HCT116 (cell line): ENCODE results near the gene TSEN34. TPM values are rescaled to one million over a fixed set of nuclear protein-coding genes. Genes with fewer than 3 reads are reported as not detected.

ENCODE experiments used
- ATAC-seq: fragments of 200-7000 bp; cut with Tn5 transposase; 2 replicates; pipeline ENCODE4 v1.9.1; 2020; ENCODE audit warnings: mild to moderate bottlenecking, moderate library complexity
- BruUV-seq: library from RNA; stranded (reverse); fragments of 400-500 nt; replicated peaks from 2 replicates; lab custom pipeline; 2021; lab: Mats Ljungman, UMichigan
- CTCF ChIA-PET: fragments of 300-600 bp; sonication (Branson Sonifier 250); formaldehyde crosslinking; loops from one replicate; lab custom pipeline; 2021; ENCODE audit warnings: antibody characterized with exemption; lab: Charles Lee
- POLR2A ChIA-PET: fragments of 300-600, 350-600 bp; sonication (Branson Sonifier 250); formaldehyde crosslinking; loops from one replicate; lab custom pipeline; 2021; ENCODE audit warnings: antibody characterized with exemption; lab: Charles Lee
- RAD21 ChIA-PET, 2 experiments: fragments of 300-600 bp; sonication (Branson Sonifier 250); formaldehyde crosslinking; loops; one replicate each; lab custom pipeline; 2023; ENCODE audit warnings: low total read pairs in 2 of 2; ENCODE audit not compliant: uncharacterized antibody in 2 of 2, unreplicated experiment in 2 of 2, low non-redundant PET in 1 of 2; lab: Charles Lee
- DNase-seq: peaks from one replicate; pipeline ENCODE4 v3.0.0-alpha.2; 2010; ENCODE audit warnings: low read depth, low spot score
- H2AFZ ChIP-seq: fragments of 200-600 bp; shearing (Covaris generic), sonication (generic); 2 replicates; pipeline ENCODE4 v1.6.1; 2017; ENCODE audit warnings: low read depth, mixed run types, mixed read lengths, antibody characterized with exemption, low read length; ENCODE audit not compliant: poor library complexity, severe bottlenecking
- H3K27ac ChIP-seq: 2 replicates; pipeline ENCODE4 v1.5.1; 2012; ENCODE audit warnings: low read depth, low read length
- H3K27me3 ChIP-seq: fragments of 200-600 bp; sonication (generic); 2 replicates; pipeline ENCODE4 v1.6.1; 2016; ENCODE audit warnings: mixed run types, low read length, mixed read lengths; ENCODE audit not compliant: insufficient read depth
- H3K36me3 ChIP-seq, 2 experiments: fragments of 200-500 bp in 1 of 2; fragments of 200-600 bp in 1 of 2; sonication (Bioruptor generic) in 1 of 2; sonication (generic) in 1 of 2; 2 replicates each; pipeline versions ENCODE4 v1.5.1 to v1.6.1; 2014 to 2016; ENCODE audit warnings: low read length in 2 of 2, inconsistent platforms in 1 of 2, mixed read lengths in 1 of 2, mixed run types in 1 of 2; ENCODE audit not compliant: insufficient read depth in 2 of 2, control insufficient read depth in 1 of 2
- H3K4me1 ChIP-seq, 2 experiments: fragments of 200-600 bp in 1 of 2; sonication (generic) in 1 of 2; 2 replicates each; pipeline versions ENCODE4 v1.5.1 to v1.6.1; 2012 to 2017; ENCODE audit warnings: low read length in 2 of 2, inconsistent platforms in 1 of 2, mild to moderate bottlenecking in 1 of 2, mixed read lengths in 1 of 2, mixed run types in 1 of 2, moderate library complexity in 1 of 2; ENCODE audit not compliant: insufficient read depth in 2 of 2, control insufficient read depth in 1 of 2
- H3K4me2 ChIP-seq: fragments of 200-600 bp; sonication (generic); 2 replicates; pipeline ENCODE4 v1.6.1; 2017; ENCODE audit warnings: mixed run types, low read length, mixed read lengths
- H3K4me3 ChIP-seq, 2 experiments: fragments of 200-600 bp in 1 of 2; sonication (generic) in 1 of 2; replicated peaks in 1 of 2; 2 replicates each; pipeline ENCODE4 v1.5.1; 2011 to 2016; ENCODE audit warnings: low read length in 2 of 2, control low read depth in 1 of 2, low read depth in 1 of 2, mild to moderate bottlenecking in 1 of 2, mixed read lengths in 1 of 2, mixed run types in 1 of 2
- H3K79me2 ChIP-seq: fragments of 200-600 bp; sonication (generic); 2 replicates; pipeline ENCODE4 v1.6.1; 2017; ENCODE audit warnings: mild to moderate bottlenecking, mixed run types, low read length, moderate library complexity, mixed read lengths; ENCODE audit not compliant: insufficient read depth
- H3K9ac ChIP-seq: fragments of 200-600 bp; sonication (generic); 2 replicates; pipeline ENCODE4 v1.6.1; 2016; ENCODE audit warnings: low read length, mixed read lengths
- H3K9me2 ChIP-seq: fragments of 200-600 bp; sonication (generic), shearing (Covaris generic); 2 replicates; pipeline ENCODE4 v1.6.1; 2017; ENCODE audit warnings: mixed run types, mild to moderate bottlenecking, moderate library complexity; ENCODE audit not compliant: insufficient read depth
- H3K9me3 ChIP-seq, 2 experiments: fragments of 200-500 bp in 1 of 2; fragments of 200-600 bp in 1 of 2; sonication (Bioruptor generic) in 1 of 2; sonication (generic) in 1 of 2; 2 replicates each; pipeline ENCODE4 v1.6.1; 2014 to 2017; ENCODE audit warnings: low read length in 2 of 2, mixed read lengths in 2 of 2, inconsistent platforms in 1 of 2, low read depth in 1 of 2, mild to moderate bottlenecking in 1 of 2, mixed run types in 1 of 2, moderate library complexity in 1 of 2; ENCODE audit not compliant: control insufficient read depth in 1 of 2, insufficient read depth in 1 of 2
- H4K20me1 ChIP-seq: fragments of 200-600 bp; sonication (generic), shearing (Covaris generic); 2 replicates; pipeline ENCODE4 v1.6.1; 2017; ENCODE audit warnings: mixed run types, mild to moderate bottlenecking, moderate library complexity; ENCODE audit not compliant: insufficient read depth
- EGR1 ChIP-seq: IDR thresholded peaks from 2 replicates; pipeline ENCODE4 v1.6.1; 2012; ENCODE audit warnings: low read depth
- FOSL1 ChIP-seq: IDR thresholded peaks from 2 replicates; pipeline ENCODE4 v1.6.1; 2012; ENCODE audit warnings: low read depth
- JUND ChIP-seq: IDR thresholded peaks from 2 replicates; pipeline ENCODE4 v1.6.1; 2012
- RAD21 ChIP-seq: IDR thresholded peaks from 2 replicates; pipeline ENCODE4 v1.6.1; 2012; ENCODE audit warnings: low read depth, mild to moderate bottlenecking
- SP1 ChIP-seq: IDR thresholded peaks from 2 replicates; pipeline ENCODE4 v1.6.1; 2012; ENCODE audit warnings: low read depth
- ZNF274 ChIP-seq: fragments of 200-500 bp; sonication (Bioruptor generic); IDR thresholded peaks from 2 replicates; pipeline ENCODE4 v1.6.1; 2014; ENCODE audit warnings: mild to moderate bottlenecking, low read depth, low read length, inconsistent platforms
- intact Hi-C: fragments of 100-400 bp; cut with micrococcal nuclease; formaldehyde crosslinking; loops from 2 replicates; pipeline ENCODE4 v1.10.0; 2022
- total RNA-seq: library from RNA; stranded (reverse); gene quantifications from one replicate; pipeline ENCODE4 v1.2.1, GENCODE V29; 2021; ENCODE audit not compliant: unreplicated experiment
- TF ChIP-seq, protein P1 (sequence below): IDR thresholded peaks from 2 replicates; pipeline ENCODE4 v1.6.1; 2012; ENCODE audit warnings: low read depth
- TF ChIP-seq, protein P2 (sequence below): IDR thresholded peaks from 2 replicates; pipeline ENCODE4 v1.6.1; 2012
- TF ChIP-seq, protein P3 (sequence below): IDR thresholded peaks from 2 replicates; pipeline ENCODE4 v1.6.1; 2011; ENCODE audit warnings: mild to moderate bottlenecking, low read length, moderate library complexity; ENCODE audit not compliant: insufficient replicate concordance; ENCODE audit errors: extremely low read depth

Gene TSEN34
- total RNA-seq, 1 experiment from 2014 or later: 99.9 TPM

DNA sequence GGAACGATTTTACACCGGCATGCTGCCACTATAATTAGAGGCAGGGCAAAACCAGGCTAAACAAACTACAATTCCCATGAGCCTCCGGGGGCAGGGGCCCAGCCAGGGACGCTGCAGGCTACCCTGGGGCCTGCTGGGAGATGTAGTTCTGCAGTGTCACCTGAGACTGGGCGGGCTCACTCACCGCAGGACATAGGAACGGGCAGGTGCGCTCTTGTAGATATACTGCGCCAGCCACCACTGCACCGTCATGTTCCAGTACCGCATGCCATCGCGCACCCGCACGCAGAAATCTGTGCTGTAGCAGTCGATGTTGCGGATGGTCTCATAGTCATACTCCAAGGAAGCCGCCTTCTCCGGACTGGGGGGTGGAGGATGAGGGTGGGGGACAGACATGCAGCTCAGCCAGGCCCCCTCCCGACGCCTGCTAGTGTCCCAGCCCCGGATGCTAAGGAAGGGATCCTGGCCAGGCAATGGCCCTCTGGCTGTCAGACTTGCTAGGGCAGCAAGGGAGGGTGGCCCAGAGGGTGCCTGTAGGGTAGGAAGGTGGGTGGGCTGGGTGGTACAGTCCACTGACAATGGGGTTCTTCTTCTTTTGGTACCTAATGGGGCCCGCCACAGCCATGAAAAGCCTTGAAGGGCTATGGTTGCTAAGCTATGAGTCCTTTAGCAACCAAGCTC, 12.4 kb upstream of the TSEN34 start:
- Histone ChIP-seq H4K20me1 (no peaks in the 10 kb centered on the region), H2AFZ (no peak overlapping the region), H3K9me2 (no peaks in the 10 kb centered on the region), H3K4me1 (peaks cover 2 to 6% of the 10 kb centered on the region in 2 experiments; a peak in 2 of 4 replicates), H3K27ac (no peak overlapping the region), H3K4me3 (no peak overlapping the region), H3K27me3 (no peaks in the 10 kb centered on the region), H3K36me3 (peaks cover 13 to 25% of the 10 kb centered on the region in 2 experiments; a peak in 3 of 4 replicates), H3K4me2 (no peak overlapping the region), H3K9me3 (no peaks in the 10 kb centered on the region), H3K79me2 (no peaks in the 10 kb centered on the region)
- CTCF ChIA-PET: no interaction called here
- RAD21 ChIA-PET: no interaction called here
- POLR2A ChIA-PET: interaction anchor here (1.5 kb wide), 1 partner anchor 11 kb away, joined by 4 read pairs; the partner anchor contains the start of gene MBOAT7
- intact Hi-C loops: no loop called here
- BruUV-seq: no TSS peak
- no peak for DNase-seq
- TF ChIP-seq JUND (no peak), FOSL1 (no peak), EGR1 (no peak), RAD21 (no peak), SP1 (no peak), ZNF274 (no peak)
- TF ChIP-seq, protein P1, sequence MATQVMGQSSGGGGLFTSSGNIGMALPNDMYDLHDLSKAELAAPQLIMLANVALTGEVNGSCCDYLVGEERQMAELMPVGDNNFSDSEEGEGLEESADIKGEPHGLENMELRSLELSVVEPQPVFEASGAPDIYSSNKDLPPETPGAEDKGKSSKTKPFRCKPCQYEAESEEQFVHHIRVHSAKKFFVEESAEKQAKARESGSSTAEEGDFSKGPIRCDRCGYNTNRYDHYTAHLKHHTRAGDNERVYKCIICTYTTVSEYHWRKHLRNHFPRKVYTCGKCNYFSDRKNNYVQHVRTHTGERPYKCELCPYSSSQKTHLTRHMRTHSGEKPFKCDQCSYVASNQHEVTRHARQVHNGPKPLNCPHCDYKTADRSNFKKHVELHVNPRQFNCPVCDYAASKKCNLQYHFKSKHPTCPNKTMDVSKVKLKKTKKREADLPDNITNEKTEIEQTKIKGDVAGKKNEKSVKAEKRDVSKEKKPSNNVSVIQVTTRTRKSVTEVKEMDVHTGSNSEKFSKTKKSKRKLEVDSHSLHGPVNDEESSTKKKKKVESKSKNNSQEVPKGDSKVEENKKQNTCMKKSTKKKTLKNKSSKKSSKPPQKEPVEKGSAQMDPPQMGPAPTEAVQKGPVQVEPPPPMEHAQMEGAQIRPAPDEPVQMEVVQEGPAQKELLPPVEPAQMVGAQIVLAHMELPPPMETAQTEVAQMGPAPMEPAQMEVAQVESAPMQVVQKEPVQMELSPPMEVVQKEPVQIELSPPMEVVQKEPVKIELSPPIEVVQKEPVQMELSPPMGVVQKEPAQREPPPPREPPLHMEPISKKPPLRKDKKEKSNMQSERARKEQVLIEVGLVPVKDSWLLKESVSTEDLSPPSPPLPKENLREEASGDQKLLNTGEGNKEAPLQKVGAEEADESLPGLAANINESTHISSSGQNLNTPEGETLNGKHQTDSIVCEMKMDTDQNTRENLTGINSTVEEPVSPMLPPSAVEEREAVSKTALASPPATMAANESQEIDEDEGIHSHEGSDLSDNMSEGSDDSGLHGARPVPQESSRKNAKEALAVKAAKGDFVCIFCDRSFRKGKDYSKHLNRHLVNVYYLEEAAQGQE: no peak
- TF ChIP-seq, protein P2, sequence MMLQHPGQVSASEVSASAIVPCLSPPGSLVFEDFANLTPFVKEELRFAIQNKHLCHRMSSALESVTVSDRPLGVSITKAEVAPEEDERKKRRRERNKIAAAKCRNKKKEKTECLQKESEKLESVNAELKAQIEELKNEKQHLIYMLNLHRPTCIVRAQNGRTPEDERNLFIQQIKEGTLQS: no peak
- TF ChIP-seq, protein P3, sequence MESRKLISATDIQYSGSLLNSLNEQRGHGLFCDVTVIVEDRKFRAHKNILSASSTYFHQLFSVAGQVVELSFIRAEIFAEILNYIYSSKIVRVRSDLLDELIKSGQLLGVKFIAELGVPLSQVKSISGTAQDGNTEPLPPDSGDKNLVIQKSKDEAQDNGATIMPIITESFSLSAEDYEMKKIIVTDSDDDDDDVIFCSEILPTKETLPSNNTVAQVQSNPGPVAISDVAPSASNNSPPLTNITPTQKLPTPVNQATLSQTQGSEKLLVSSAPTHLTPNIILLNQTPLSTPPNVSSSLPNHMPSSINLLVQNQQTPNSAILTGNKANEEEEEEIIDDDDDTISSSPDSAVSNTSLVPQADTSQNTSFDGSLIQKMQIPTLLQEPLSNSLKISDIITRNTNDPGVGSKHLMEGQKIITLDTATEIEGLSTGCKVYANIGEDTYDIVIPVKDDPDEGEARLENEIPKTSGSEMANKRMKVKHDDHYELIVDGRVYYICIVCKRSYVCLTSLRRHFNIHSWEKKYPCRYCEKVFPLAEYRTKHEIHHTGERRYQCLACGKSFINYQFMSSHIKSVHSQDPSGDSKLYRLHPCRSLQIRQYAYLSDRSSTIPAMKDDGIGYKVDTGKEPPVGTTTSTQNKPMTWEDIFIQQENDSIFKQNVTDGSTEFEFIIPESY: no peak
- TF ChIP-seq, all 23 proteins: peak for 0
- no peak overlapping the region for H3K9ac ChIP-seq
- peak; percentile 79 for ATAC-seq
